DOHH2 (cell line): ENCODE measurements around the gene DBT.
"Not testable (repeated sequence)": the region's sequence is repeated elsewhere in the genome, so short reads cannot be mapped to it uniquely, and the experiment has no call there.

Source experiments
- H3F3A ChIP-seq: fragments of 200-600 bp; sonication (generic), shearing (Covaris generic); 2 replicates; pipeline ENCODE4 v1.6.0; 2016; ENCODE audit warnings: antibody characterized with exemption, mild to moderate bottlenecking; ENCODE audit not compliant: control insufficient read depth, insufficient read depth
- H3K27ac ChIP-seq: fragments of 200-600 bp; sonication (generic); 2 replicates; pipeline ENCODE4 v1.5.1; 2014; ENCODE audit warnings: low read depth, mild to moderate bottlenecking, low read length, moderate library complexity
- H3K27me3 ChIP-seq: fragments of 200-600 bp; sonication (generic); 2 replicates; pipeline ENCODE4 v1.6.1; 2014; ENCODE audit warnings: mild to moderate bottlenecking, low read length, mixed read lengths; ENCODE audit not compliant: control insufficient read depth
- H3K36me3 ChIP-seq: fragments of 200-600 bp; sonication (generic); 2 replicates; pipeline ENCODE4 v1.6.1; 2014; ENCODE audit warnings: mild to moderate bottlenecking, low read length, moderate library complexity, mixed read lengths; ENCODE audit not compliant: control insufficient read depth
- H3K4me1 ChIP-seq: fragments of 200-600 bp; sonication (generic); 2 replicates; pipeline ENCODE4 v1.6.1; 2014; ENCODE audit warnings: mild to moderate bottlenecking, low read length, mixed read lengths; ENCODE audit not compliant: control insufficient read depth
- H3K4me2 ChIP-seq: fragments of 200-600 bp; sonication (generic); 2 replicates; pipeline ENCODE4 v1.6.0; 2014; ENCODE audit warnings: mild to moderate bottlenecking, low read length, moderate library complexity
- H3K4me3 ChIP-seq: fragments of 200-600 bp; sonication (generic); 2 replicates; pipeline ENCODE4 v1.5.1; 2014; ENCODE audit warnings: mild to moderate bottlenecking, low read length, mixed read lengths
- H3K79me2 ChIP-seq: fragments of 200-600 bp; sonication (generic); 2 replicates; pipeline ENCODE4 v1.6.1; 2014; ENCODE audit warnings: mild to moderate bottlenecking, low read length, mixed read lengths; ENCODE audit not compliant: control insufficient read depth
- H3K9me2 ChIP-seq: fragments of 200-600 bp; sonication (generic); replicated peaks from 2 replicates; pipeline ENCODE4 v1.6.1; 2014; ENCODE audit warnings: mild to moderate bottlenecking, low read length, mixed read lengths; ENCODE audit not compliant: control insufficient read depth
- H3K9me3 ChIP-seq: fragments of 200-600 bp; sonication (generic); 2 replicates; pipeline ENCODE4 v1.6.1; 2014; ENCODE audit warnings: antibody characterized with exemption, low read length, mixed read lengths; ENCODE audit not compliant: control insufficient read depth, insufficient read depth
- H4K20me1 ChIP-seq: fragments of 200-600 bp; sonication (generic); 2 replicates; pipeline ENCODE4 v1.6.0; 2014; ENCODE audit warnings: low read depth, mild to moderate bottlenecking, antibody characterized with exemption, low read length, moderate library complexity; ENCODE audit not compliant: control insufficient read depth, insufficient read depth
- EZH2phosphoT487 ChIP-seq: fragments of 200-600 bp; sonication (generic); IDR thresholded peaks from 2 replicates; pipeline ENCODE4 v1.6.1; 2017; ENCODE audit warnings: borderline replicate concordance, mild to moderate bottlenecking, antibody characterized with exemption, low read length, moderate library complexity, mixed read lengths
- TF ChIP-seq, protein P1 (sequence below): fragments of 200-600 bp; sonication (generic); IDR thresholded peaks from one replicate; pipeline ENCODE4 v1.5.1; 2014; ENCODE audit warnings: antibody characterized with exemption, mild to moderate bottlenecking, low read depth, low read length; ENCODE audit not compliant: poor library complexity, severe bottlenecking

DBT gene

DNA sequence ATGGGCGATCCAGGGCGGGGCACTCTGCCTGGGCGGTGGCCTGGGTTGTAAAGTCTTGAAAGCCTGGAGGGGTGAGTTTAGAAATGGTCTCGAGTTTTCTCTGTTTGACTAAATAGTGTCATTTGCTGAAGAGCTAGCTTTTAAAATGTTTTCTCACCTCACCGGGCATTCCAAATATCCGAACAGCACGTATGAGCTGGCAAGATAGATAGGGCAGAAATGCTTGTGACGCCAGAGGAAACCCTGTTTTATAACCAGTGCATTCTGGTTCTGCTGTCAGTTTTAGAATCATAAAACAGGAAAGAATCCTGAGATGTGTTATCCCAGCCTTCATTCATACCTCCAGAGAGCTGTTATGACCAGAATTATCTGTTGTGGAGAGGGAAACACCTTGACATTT is 17.1 kb upstream of the DBT start:
- Histone ChIP-seq H3K4me2 (peak overlapping the region; percentile 88), H4K20me1 (no peaks in the 10 kb centered on the region), H3K27me3 (no peaks in the 10 kb centered on the region), H3K36me3 (peaks cover 53% of the 10 kb centered on the region), H3K27ac (0 out of 2 replicates have a peak overlapping the region, but pooled peaks have one; percentile 48), H3K79me2 (peaks cover 46% of the 10 kb centered on the region), H3K4me3 (peak overlapping the region; percentile 86), H3F3A (no peaks in the 10 kb centered on the region), H3K9me2 (no peaks in the 10 kb centered on the region), H3K9me3 (no peaks in the 10 kb centered on the region), H3K4me1 (peaks cover 23% of the 10 kb centered on the region)
- no peak for TF ChIP-seq EZH2phosphoT487
- TF ChIP-seq, protein P1, sequence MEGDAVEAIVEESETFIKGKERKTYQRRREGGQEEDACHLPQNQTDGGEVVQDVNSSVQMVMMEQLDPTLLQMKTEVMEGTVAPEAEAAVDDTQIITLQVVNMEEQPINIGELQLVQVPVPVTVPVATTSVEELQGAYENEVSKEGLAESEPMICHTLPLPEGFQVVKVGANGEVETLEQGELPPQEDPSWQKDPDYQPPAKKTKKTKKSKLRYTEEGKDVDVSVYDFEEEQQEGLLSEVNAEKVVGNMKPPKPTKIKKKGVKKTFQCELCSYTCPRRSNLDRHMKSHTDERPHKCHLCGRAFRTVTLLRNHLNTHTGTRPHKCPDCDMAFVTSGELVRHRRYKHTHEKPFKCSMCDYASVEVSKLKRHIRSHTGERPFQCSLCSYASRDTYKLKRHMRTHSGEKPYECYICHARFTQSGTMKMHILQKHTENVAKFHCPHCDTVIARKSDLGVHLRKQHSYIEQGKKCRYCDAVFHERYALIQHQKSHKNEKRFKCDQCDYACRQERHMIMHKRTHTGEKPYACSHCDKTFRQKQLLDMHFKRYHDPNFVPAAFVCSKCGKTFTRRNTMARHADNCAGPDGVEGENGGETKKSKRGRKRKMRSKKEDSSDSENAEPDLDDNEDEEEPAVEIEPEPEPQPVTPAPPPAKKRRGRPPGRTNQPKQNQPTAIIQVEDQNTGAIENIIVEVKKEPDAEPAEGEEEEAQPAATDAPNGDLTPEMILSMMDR, result no peak

DNA sequence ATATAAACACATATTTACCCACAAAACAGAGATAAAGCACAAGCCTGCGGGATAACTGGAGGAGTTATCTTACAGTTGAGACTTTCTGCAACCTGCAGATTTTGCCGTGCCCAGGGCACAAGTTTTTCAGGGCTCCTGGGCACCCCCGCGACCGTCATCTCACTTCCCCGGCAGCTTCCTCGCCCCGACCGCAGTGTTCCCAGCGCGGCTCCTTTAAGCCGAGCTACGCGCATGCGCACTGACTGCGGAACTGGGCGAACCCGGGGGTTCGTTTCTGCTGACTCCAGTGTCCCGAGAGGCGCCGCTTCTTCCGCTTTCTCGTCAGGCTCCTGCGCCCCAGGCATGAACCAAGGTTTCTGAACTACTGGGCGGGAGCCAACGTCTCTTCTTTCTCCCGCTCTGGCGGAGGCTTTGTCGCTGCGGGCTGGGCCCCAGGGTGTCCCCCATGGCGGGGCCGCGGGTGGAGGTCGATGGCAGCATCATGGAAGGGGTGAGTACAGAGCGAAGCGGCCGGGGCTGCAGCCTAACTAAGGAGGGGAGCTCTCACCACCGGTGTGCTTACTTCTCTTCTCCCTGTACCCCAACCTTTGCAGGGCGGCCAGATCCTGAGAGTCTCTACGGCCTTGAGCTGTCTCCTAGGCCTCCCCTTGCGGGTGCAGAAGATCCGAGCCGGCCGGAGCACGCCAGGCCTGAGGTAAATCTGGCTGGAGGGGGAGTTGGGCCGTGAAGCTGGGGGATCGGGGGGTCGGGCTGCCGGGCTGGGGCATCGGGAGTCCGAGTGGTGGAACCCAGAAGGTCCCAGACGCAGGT is 16.5 kb upstream of the DBT start, which contains the start of gene RTCA:
TSS of gene RTCA (plus strand) at position 286 of the 810 bp plus-strand sequence. CDS start at position 446, 160 bp downstream.
- Histone ChIP-seq H3K9me2 (no peaks in the 10 kb centered on the region), H3K4me1 (peaks cover 23% of the 10 kb centered on the region), H3K36me3 (peaks cover 47% of the 10 kb centered on the region), H3K4me2 (peak within 1 kb of the TSS; percentile 88), H3K27ac (peak within 1 kb of the TSS; percentile 48), H3K4me3 (peak within 1 kb of the TSS; percentile 86), H3K79me2 (peaks cover 45% of the 10 kb centered on the region), H4K20me1 (no peaks in the 10 kb centered on the region), H3K9me3 (no peaks in the 10 kb centered on the region), H3K27me3 (no peaks in the 10 kb centered on the region), H3F3A (no peaks in the 10 kb centered on the region)
- TF ChIP-seq, protein P1, result no peak
- no peak for TF ChIP-seq EZH2phosphoT487

DNA sequence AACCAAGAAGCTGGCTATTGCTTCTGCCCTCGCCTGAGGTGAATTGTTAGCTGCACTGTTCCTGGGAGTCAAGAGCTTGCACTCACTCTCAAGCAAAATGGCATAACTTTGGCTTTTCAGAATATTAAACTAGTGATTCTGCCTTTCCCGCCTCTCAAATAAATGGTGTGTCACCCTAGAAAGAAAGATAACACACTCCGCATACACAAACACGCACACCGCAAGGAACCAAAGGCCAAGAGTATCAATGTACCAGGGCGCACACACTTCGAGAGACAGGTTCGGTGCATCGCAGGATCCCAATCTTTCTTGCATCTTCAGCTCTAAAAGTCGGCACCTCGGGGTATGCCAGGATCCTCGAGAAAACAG is 15.9 kb upstream of the DBT start:
- H3K9me2 ChIP-seq, result no peaks in the 10 kb centered on the region
- no peaks in the 10 kb centered on the region for H3F3A ChIP-seq
- peaks cover 42% of the 10 kb centered on the region for H3K79me2 ChIP-seq
- H3K27me3 ChIP-seq, result no peaks in the 10 kb centered on the region
- peak overlapping the region; percentile 22; the same call in 1 of the 2 replicates for H3K27ac ChIP-seq
- H3K9me3 ChIP-seq, result no peaks in the 10 kb centered on the region
- peak overlapping the region; percentile 86 for H3K4me3 ChIP-seq
- peak overlapping the region; percentile 88 for H3K4me2 ChIP-seq
- TF ChIP-seq EZH2phosphoT487, result no peak
- TF ChIP-seq, protein P1, result no peak
- peaks cover 43% of the 10 kb centered on the region for H3K36me3 ChIP-seq
- H4K20me1 ChIP-seq, result no peaks in the 10 kb centered on the region
- H3K4me1 ChIP-seq, result peaks cover 23% of the 10 kb centered on the region

DNA sequence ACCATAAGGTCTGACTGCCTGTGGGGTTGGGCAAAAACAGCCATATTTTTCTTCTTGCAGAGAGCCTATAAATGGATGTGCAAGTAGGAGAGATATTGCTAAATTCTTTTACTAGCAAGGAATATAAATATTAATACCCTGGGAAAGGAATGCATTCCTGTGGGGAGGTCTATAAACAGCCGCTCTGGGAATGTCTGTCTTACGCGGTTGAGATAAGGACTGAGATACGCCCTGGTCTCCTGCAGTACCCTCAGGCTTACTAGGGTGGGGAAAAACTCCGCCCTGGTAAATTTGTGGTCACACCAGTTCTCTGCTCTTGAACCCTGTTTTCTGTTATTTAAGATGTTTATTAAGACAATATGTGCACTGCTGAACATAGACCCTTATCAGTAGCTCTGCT is 14.4 kb upstream of the DBT start:
- peaks cover 23% of the 10 kb centered on the region for H3K4me1 ChIP-seq
- not testable (repeated sequence) for H3K9me2 ChIP-seq, H3K27me3 ChIP-seq, H4K20me1 ChIP-seq, H3F3A ChIP-seq, H3K27ac ChIP-seq, H3K4me2 ChIP-seq, H3K9me3 ChIP-seq, H3K4me3 ChIP-seq
- peaks cover 36% of the 10 kb centered on the region for H3K79me2 ChIP-seq
- H3K36me3 ChIP-seq, result peaks cover 33% of the 10 kb centered on the region
